ENCODE data around the gene MYO7A. TPM values are rescaled to one million over a fixed set of nuclear protein-coding genes. Genes with fewer than 3 reads are reported as not detected.

Gene MYO7A
- total RNA-seq, 1 donor from 2014 or later, result 3.2 TPM

DNA sequence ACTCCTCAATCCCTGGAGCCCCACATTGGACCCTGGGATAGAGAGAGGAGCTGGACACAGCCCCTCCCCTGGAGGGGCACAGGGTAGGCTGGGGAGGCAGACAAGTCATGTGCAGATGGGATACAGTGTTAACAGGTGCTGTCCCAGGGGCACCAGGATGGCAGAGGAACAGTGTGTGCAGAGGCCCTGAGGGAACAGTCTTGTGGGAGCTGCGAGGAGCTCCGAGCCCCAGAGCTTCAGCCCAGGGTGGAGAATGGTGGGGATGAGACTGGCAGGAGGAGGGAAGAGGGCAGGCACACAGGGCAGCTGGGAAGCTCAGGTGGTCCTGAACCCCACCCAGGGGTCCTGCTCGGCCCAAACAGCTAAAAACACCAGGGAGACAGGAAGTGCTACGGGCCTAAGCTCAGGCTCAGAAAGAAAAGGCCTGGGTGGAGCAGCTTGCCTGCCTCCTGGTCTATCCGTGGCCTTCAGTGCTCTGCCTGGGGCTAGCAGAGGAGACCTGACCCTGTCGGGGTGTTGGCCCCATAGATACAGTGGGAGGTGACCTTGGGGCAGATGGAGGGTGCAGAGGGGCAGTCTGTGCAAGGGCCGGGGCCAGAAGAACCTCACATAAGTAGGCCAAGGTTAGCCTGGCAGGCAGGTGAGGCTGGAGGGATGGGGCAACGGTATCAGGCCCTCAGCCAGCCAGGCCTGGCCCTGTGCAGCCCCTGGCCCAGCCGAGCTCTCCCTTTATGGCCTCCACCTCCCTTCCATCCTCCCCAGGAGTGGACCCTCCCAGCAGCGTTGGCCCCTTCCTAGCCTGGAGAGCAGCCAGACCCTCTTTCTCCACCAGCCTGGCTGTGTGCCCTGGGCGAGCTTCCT, 45.8 kb upstream of the MYO7A start:
- H3K36me3 ChIP-seq, result no peaks in the 10 kb centered on the region
- H3K4me1 ChIP-seq, result peaks cover 22% of the 10 kb centered on the region
- intact Hi-C loops (cut with micrococcal nuclease), result no loop called here
- H3K27ac ChIP-seq (replicated peaks), result peak overlapping the region; percentile 73
- TF ChIP-seq, protein P1, sequence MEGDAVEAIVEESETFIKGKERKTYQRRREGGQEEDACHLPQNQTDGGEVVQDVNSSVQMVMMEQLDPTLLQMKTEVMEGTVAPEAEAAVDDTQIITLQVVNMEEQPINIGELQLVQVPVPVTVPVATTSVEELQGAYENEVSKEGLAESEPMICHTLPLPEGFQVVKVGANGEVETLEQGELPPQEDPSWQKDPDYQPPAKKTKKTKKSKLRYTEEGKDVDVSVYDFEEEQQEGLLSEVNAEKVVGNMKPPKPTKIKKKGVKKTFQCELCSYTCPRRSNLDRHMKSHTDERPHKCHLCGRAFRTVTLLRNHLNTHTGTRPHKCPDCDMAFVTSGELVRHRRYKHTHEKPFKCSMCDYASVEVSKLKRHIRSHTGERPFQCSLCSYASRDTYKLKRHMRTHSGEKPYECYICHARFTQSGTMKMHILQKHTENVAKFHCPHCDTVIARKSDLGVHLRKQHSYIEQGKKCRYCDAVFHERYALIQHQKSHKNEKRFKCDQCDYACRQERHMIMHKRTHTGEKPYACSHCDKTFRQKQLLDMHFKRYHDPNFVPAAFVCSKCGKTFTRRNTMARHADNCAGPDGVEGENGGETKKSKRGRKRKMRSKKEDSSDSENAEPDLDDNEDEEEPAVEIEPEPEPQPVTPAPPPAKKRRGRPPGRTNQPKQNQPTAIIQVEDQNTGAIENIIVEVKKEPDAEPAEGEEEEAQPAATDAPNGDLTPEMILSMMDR (IDR thresholded peaks at IDR 0.05; ENCODE audit: borderline replicate concordance), result no peak
- peak overlapping the region; percentile 21 for H3K4me3 ChIP-seq
- DNase-seq, result no peak
- peaks cover 13% of the 10 kb centered on the region for H3K9me3 ChIP-seq (replicated peaks)
- no peaks in the 10 kb centered on the region for H3K27me3 ChIP-seq (ENCODE audit: low read depth)

DNA sequence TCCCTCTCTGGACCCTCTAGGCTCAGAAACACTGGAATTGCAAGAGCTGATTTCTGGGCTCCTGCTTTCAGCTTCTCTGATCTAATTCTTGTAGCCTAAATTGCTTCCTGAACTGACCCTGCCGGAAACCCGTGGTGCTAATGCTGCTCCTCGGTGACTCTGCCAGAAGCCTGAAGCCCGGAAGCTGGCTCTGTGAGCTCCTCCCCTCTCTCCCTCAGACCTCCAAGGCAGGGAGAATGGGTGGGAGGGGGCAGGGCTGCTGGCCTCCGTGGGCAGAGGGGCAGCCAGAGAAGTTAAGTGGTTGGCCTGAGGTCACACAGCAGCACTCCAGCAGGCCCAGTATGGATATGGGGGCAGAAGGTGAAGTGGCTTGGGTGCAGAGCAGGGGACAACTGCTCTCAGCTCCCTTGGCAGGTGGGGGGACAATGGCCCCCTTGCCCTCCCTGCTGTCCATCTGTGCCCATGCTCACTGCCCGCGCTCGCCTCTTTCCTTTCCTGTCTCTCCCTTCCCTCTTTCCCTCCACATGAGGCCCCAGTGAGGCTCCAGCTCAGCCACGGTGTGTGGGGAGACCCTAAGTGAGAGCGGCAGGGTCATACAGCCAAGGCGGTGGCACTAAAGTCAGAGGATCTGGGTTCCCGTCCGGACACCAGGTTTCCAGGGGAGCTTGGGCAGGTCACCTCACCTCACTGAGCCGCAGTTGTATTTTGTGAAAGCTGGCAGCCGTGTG, 45.0 kb upstream of the MYO7A start:
- Histone ChIP-seq H3K4me3 (peak overlapping the region; percentile 21), H3K9me3 (replicated peaks) (peaks cover 11% of the 10 kb centered on the region), H3K27ac (replicated peaks) (peak overlapping the region; percentile 73), H3K4me1 (peaks cover 22% of the 10 kb centered on the region), H3K36me3 (no peaks in the 10 kb centered on the region), H3K27me3 (ENCODE audit: low read depth) (no peaks in the 10 kb centered on the region)
- peak; percentile 58 for DNase-seq
- intact Hi-C loops (cut with micrococcal nuclease), result no loop called here
- TF ChIP-seq, protein P1 (IDR thresholded peaks at IDR 0.05; ENCODE audit: borderline replicate concordance), result no peak

DNA sequence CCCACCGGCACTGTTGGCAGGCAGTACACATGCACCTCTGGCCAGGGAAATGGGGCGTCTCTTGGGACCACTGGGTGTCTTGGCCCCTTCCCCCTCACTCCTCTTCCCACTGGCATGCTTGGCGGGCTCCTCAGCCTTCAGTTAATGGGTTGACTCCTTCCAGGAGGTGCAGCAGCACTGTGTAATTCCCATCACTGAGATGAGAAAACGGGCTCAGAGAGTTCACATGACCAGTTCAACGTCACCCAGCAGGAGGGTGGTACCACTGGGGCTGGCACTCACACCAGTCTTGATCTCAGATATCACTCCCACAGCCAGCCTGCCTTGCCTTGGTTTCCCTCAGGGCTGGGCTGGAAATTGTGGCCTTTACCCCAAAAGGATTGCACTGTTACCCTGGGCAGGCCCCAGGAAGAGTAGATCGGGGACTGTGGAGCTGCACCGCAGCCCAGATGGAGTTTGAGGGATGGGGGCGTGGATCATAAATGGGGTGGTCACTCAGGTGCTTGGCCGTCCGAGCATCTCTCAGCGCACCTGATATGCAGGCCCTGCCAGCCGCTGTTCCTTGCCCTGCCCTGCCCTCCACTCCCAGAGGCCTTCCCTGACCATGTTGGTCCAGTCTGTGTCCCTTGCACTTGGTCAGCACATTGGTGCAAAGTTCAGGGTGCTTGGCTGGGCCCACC, 44.3 kb upstream of the MYO7A start:
- Histone ChIP-seq H3K4me1 (peaks cover 22% of the 10 kb centered on the region), H3K36me3 (no peaks in the 10 kb centered on the region), H3K4me3 (no peak overlapping the region), H3K27ac (replicated peaks) (peak overlapping the region; percentile 73), H3K9me3 (replicated peaks) (peaks cover 3% of the 10 kb centered on the region), H3K27me3 (ENCODE audit: low read depth) (no peaks in the 10 kb centered on the region)
- intact Hi-C loops (cut with micrococcal nuclease), result no loop called here
- no peak for DNase-seq
- TF ChIP-seq, protein P1 (IDR thresholded peaks at IDR 0.05; ENCODE audit: borderline replicate concordance), result no peak

DNA sequence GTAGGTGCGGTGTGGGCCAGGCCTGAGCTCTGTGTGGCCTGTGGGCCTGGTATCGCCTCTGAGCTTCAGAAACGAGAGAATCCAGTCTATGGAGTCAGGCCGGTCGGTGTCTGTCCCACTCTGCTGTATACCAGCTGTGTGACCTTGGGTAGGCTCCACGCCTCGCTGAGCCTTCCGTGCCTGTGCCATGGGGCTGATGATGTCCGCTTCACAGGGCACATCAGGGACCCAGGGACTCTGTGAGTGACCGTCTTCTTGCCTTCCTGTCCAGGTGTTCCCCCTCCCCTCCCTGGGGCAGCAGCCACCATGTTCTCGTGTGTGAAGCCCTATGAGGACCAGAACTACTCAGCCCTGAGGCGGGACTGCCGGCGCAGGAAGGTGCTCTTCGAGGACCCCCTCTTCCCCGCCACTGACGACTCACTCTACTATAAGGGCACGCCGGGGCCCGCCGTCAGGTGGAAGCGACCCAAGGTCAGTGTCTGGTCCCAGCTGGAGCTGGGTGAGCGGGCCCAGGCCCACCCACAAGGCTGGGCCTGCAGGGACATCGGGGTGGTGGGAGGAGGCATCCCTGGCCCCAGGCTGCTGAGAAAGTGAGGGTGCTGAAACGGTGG, 43.4 kb upstream of the MYO7A start:
- Histone ChIP-seq H3K4me3 (no peak overlapping the region), H3K36me3 (no peaks in the 10 kb centered on the region), H3K27me3 (ENCODE audit: low read depth) (no peaks in the 10 kb centered on the region), H3K4me1 (peaks cover 22% of the 10 kb centered on the region), H3K9me3 (replicated peaks) (no peaks in the 10 kb centered on the region), H3K27ac (replicated peaks) (no peak overlapping the region)
- TF ChIP-seq, protein P1 (IDR thresholded peaks at IDR 0.05; ENCODE audit: borderline replicate concordance), result no peak
- DNase-seq, result no peak
- intact Hi-C loops (cut with micrococcal nuclease), result no loop called here

DNA sequence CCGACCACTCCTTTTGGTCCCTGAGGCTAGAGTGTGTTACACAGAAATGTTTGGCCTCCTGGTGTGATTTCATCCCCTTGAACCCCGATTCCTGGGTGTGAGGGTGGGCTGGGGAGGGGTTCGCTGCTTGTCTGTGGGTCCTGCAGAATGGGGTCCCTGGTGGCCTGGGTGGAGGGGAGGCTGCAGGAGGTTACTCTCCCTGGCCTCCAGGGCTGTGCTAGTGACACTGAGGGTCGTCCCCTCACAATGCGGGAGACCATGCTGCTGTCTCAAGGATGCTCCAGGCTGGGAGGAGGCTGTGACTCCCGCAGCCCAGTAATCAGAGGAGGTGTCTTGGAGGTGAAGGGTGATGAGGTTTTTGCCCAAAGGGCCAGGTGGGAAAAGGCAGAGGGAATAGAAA, 42.4 kb upstream of the MYO7A start:
- H3K4me3 ChIP-seq, result no peak overlapping the region
- no peaks in the 10 kb centered on the region for H3K9me3 ChIP-seq (replicated peaks)
- peaks cover 22% of the 10 kb centered on the region for H3K4me1 ChIP-seq
- no peaks in the 10 kb centered on the region for H3K27me3 ChIP-seq (ENCODE audit: low read depth)
- no peak for DNase-seq
- TF ChIP-seq, protein P1 (IDR thresholded peaks at IDR 0.05; ENCODE audit: borderline replicate concordance), result no peak
- intact Hi-C loops (cut with micrococcal nuclease), result no loop called here
- no peak overlapping the region for H3K27ac ChIP-seq (replicated peaks)
- no peaks in the 10 kb centered on the region for H3K36me3 ChIP-seq

All from left ventricle myocardium inferior (tissue), 1 donor.